Neutrophil (primary cell): ENCODE results near the gene AKAP1.

Experiments used
- H3K27ac ChIP-seq: fragments of 200-600 bp; sonication (generic); 2 replicates; pipeline ENCODE4 v1.5.1; 2016; ENCODE audit warnings: mild to moderate bottlenecking, moderate library complexity
- H3K27me3 ChIP-seq: fragments of 200-600 bp; sonication (generic); 2 replicates; pipeline ENCODE4 v1.6.0; 2016; ENCODE audit warnings: mild to moderate bottlenecking
- H3K36me3 ChIP-seq: fragments of 200-600 bp; sonication (generic); 2 replicates; pipeline ENCODE4 v1.5.1; 2017
- H3K4me1 ChIP-seq, 2 experiments: fragments of 200-600 bp in 1 of 2; sonication (generic) in 1 of 2; 1 replicate in 1 of 2; 2 replicates in 1 of 2; pipeline versions ENCODE4 v1.5.1 to v1.6.1; 2013 to 2016; ENCODE audit warnings: low read depth in 1 of 2, low read length in 1 of 2, mild to moderate bottlenecking in 1 of 2, moderate library complexity in 1 of 2; ENCODE audit not compliant: control insufficient read depth in 1 of 2, insufficient read depth in 1 of 2
- H3K4me3 ChIP-seq, 2 experiments: fragments of 200-600 bp in 1 of 2; sonication (generic) in 1 of 2; 1 replicate in 1 of 2; 2 replicates in 1 of 2; pipeline ENCODE4 v1.5.1; 2013 to 2016; ENCODE audit warnings: low read depth in 1 of 2, low read length in 1 of 2, mild to moderate bottlenecking in 1 of 2, moderate library complexity in 1 of 2
- H3K9me3 ChIP-seq: fragments of 200-600 bp; sonication (generic); 2 replicates; pipeline ENCODE4 v1.5.1; 2016
- CTCF ChIP-seq: fragments of 200-600 bp; sonication (generic); IDR thresholded peaks from 2 replicates; pipeline ENCODE4 v1.5.1; 2016; ENCODE audit warnings: antibody characterized with exemption

AKAP1 gene

GRCh38 chr17:57050306-57050705 is 34.7 kb upstream of the AKAP1 start:
- no peak for TF ChIP-seq CTCF
- H3K27me3 ChIP-seq, result peaks cover 48% of the 10 kb centered on the region
- no peak overlapping the region for H3K4me3 ChIP-seq
- H3K27ac ChIP-seq, result no peak overlapping the region
- peaks cover 15 to 18% of the 10 kb centered on the region in 2 experiments for H3K4me1 ChIP-seq
- no peaks in the 10 kb centered on the region for H3K9me3 ChIP-seq
- H3K36me3 ChIP-seq, result no peaks in the 10 kb centered on the region

- no peaks in the 10 kb centered on the region for H3K9me3 ChIP-seq
- H3K4me3 ChIP-seq, result no peak overlapping the region
- no peak overlapping the region for H3K27ac ChIP-seq
- H3K4me1 ChIP-seq, result peaks cover 0 to 2% of the 10 kb centered on the region in 2 experiments
- H3K27me3 ChIP-seq, result peaks cover 31% of the 10 kb centered on the region
- no peaks in the 10 kb centered on the region for H3K36me3 ChIP-seq
- no peak for TF ChIP-seq CTCF
Measured at GRCh38 chr17:57051886-57052361, 33.1 kb upstream of the AKAP1 start.

GRCh38 chr17:57062865-57063264 is 22.2 kb upstream of the AKAP1 start:
- Histone ChIP-seq H3K36me3 (no peaks in the 10 kb centered on the region), H3K27ac (no peak overlapping the region), H3K4me3 (no peak overlapping the region), H3K9me3 (no peaks in the 10 kb centered on the region), H3K27me3 (no peaks in the 10 kb centered on the region), H3K4me1 (no peaks in the 10 kb centered on the region)
- TF ChIP-seq CTCF, result no peak

GRCh38 chr17:57067162-57067561 is 17.9 kb upstream of the AKAP1 start:
- peaks cover 3% of the 10 kb centered on the region for H3K27me3 ChIP-seq
- H3K36me3 ChIP-seq, result no peaks in the 10 kb centered on the region
- no peak overlapping the region for H3K4me3 ChIP-seq
- H3K4me1 ChIP-seq, result no peaks in the 10 kb centered on the region
- no peaks in the 10 kb centered on the region for H3K9me3 ChIP-seq
- no peak for TF ChIP-seq CTCF
- H3K27ac ChIP-seq, result no peak overlapping the region

GRCh38 chr17:57067781-57068180 is 17.3 kb upstream of the AKAP1 start:
- peaks cover 9% of the 10 kb centered on the region for H3K27me3 ChIP-seq
- H3K9me3 ChIP-seq, result no peaks in the 10 kb centered on the region
- no peak overlapping the region for H3K27ac ChIP-seq
- no peaks in the 10 kb centered on the region for H3K4me1 ChIP-seq
- H3K36me3 ChIP-seq, result no peaks in the 10 kb centered on the region
- H3K4me3 ChIP-seq, result no peak overlapping the region
- TF ChIP-seq CTCF, result no peak

- TF ChIP-seq CTCF, result no peak
- Histone ChIP-seq H3K27me3 (peaks cover 14% of the 10 kb centered on the region), H3K4me1 (no peaks in the 10 kb centered on the region), H3K9me3 (no peaks in the 10 kb centered on the region), H3K36me3 (no peaks in the 10 kb centered on the region), H3K27ac (no peak overlapping the region), H3K4me3 (no peak overlapping the region)
Measured at GRCh38 chr17:57068222-57068658, 16.8 kb upstream of the AKAP1 start.
